ENCODE data around the gene CLEC4G. TPM values are rescaled to one million over a fixed set of nuclear protein-coding genes. Genes with fewer than 3 reads are reported as not detected.
"Not testable (repeated sequence)": the region's sequence is repeated elsewhere in the genome, so short reads cannot be mapped to it uniquely, and the experiment has no call there.

The CLEC4G gene
- total and polyA plus RNA-seq, 4 experiments from 2014 or later = not detected

- no peaks in the 10 kb centered on the region for H3K36me3 ChIP-seq (ENCODE audit: insufficient read depth, low read length)
- no peak overlapping the region for H3K4me3 ChIP-seq (ENCODE audit: low read length in 2 of 2)
- CTCF ChIA-PET (ENCODE audit: partially characterized antibody) = interaction anchor here (1.5 kb wide), 1 partner anchor 27 kb away, joined by 4 read pairs; no protein-coding TSS in a partner anchor
- Mint-ChIP-seq H3K9me3 (no peaks in the 10 kb centered on the region), H3K4me3 (no peak overlapping the region), H3K27me3 (no peaks in the 10 kb centered on the region), H3K27ac (no peak overlapping the region), H3K36me3 (no peaks in the 10 kb centered on the region), H3K4me1 (peaks cover 13 to 22% (median 15%) of the 10 kb centered on the region in 4 donors)
- H3K27me3 ChIP-seq (ENCODE audit: insufficient read depth, low read length) = no peaks in the 10 kb centered on the region
- intact Hi-C loops (cut with micrococcal nuclease) = no loop called here
- peaks cover 15% of the 10 kb centered on the region for H3K4me1 ChIP-seq (ENCODE audit: insufficient read depth, low read length)
- no peak for DNase-seq
- no peaks in the 10 kb centered on the region for H3K9me3 ChIP-seq (ENCODE audit: control insufficient read depth in 1 of 2, low read length in 2 of 2)
- no peak overlapping the region for H3K27ac ChIP-seq (ENCODE audit: low read depth, low read length)
- POLR2A ChIA-PET (ENCODE audit: partially characterized antibody) = interaction anchor here (0.8 kb wide), 1 partner anchor 65 kb away, joined by 3 read pairs; no protein-coding TSS in a partner anchor
These were observed 39.2 kb upstream of the CLEC4G start for GRCh38 chr19:7771072-7771471.

- CTCF ChIA-PET (ENCODE audit: partially characterized antibody) = interaction anchor here (0.5 to 1.8 kb wide), 2 partner anchors 8 to 89 kb away, joined by 3 to 5 read pairs; partner anchors contain the start of gene TRAPPC5
- Mint-ChIP-seq H3K4me1 (peaks cover 12 to 22% (median 15%) of the 10 kb centered on the region in 4 donors), H3K27ac (no peak overlapping the region), H3K27me3 (no peaks in the 10 kb centered on the region), H3K4me3 (no peak overlapping the region), H3K9me3 (no peaks in the 10 kb centered on the region), H3K36me3 (no peaks in the 10 kb centered on the region)
- no peaks in the 10 kb centered on the region for H3K27me3 ChIP-seq (ENCODE audit: insufficient read depth, low read length)
- no peaks in the 10 kb centered on the region for H3K9me3 ChIP-seq (ENCODE audit: control insufficient read depth in 1 of 2, low read length in 2 of 2)
- H3K36me3 ChIP-seq (ENCODE audit: insufficient read depth, low read length) = no peaks in the 10 kb centered on the region
- intact Hi-C loops (cut with micrococcal nuclease) = no loop called here
- no peak overlapping the region for H3K4me3 ChIP-seq (ENCODE audit: low read length in 2 of 2)
- no peak overlapping the region for H3K27ac ChIP-seq (ENCODE audit: low read depth, low read length)
- POLR2A ChIA-PET (ENCODE audit: partially characterized antibody) = no interaction called here
- DNase-seq = no peak
- H3K4me1 ChIP-seq (ENCODE audit: insufficient read depth, low read length) = peaks cover 15% of the 10 kb centered on the region
These were observed 37.3 kb upstream of the CLEC4G start for GRCh38 chr19:7769171-7769570.

GRCh38 chr19:7767487-7767886 is 35.6 kb upstream of the CLEC4G start:
- ChIA-PET CTCF (ENCODE audit: partially characterized antibody) (interaction anchor here (0.7 kb wide), 1 partner anchor 87 kb away, joined by 3 read pairs; the partner anchor contains the start of gene TRAPPC5), POLR2A (ENCODE audit: partially characterized antibody) (no interaction called here)
- H3K27me3 Mint-ChIP-seq = peaks cover 2 to 5% of the 10 kb centered on the region in 2 donors
- Histone ChIP-seq H3K36me3 (ENCODE audit: insufficient read depth, low read length) (no peaks in the 10 kb centered on the region), H3K27me3 (ENCODE audit: insufficient read depth, low read length) (no peaks in the 10 kb centered on the region), H3K4me3 (ENCODE audit: low read length in 2 of 2) (no peak overlapping the region), H3K27ac (ENCODE audit: low read depth, low read length) (no peak overlapping the region), H3K9me3 (ENCODE audit: control insufficient read depth in 1 of 2, low read length in 2 of 2) (no peaks in the 10 kb centered on the region), H3K4me1 (ENCODE audit: insufficient read depth, low read length) (peaks cover 5% of the 10 kb centered on the region)
- peaks cover 6 to 10% (median 7%) of the 10 kb centered on the region in 4 donors for H3K4me1 Mint-ChIP-seq
- no peaks in the 10 kb centered on the region for H3K9me3 Mint-ChIP-seq
- H3K36me3 Mint-ChIP-seq = no peaks in the 10 kb centered on the region
- H3K4me3 Mint-ChIP-seq = no peak overlapping the region
- no peak for DNase-seq
- H3K27ac Mint-ChIP-seq = no peak overlapping the region
- intact Hi-C loops (cut with micrococcal nuclease) = no loop called here

- peaks cover 2 to 7% of the 10 kb centered on the region in 2 donors for H3K27me3 Mint-ChIP-seq
- intact Hi-C loops (cut with micrococcal nuclease) = no loop called here
- H3K36me3 Mint-ChIP-seq = no peaks in the 10 kb centered on the region
- H3K27ac Mint-ChIP-seq = no peak overlapping the region
- no peaks in the 10 kb centered on the region for H3K4me1 ChIP-seq (ENCODE audit: insufficient read depth, low read length)
- CTCF ChIA-PET (ENCODE audit: partially characterized antibody) = no interaction called here
- H3K36me3 ChIP-seq (ENCODE audit: insufficient read depth, low read length) = no peaks in the 10 kb centered on the region
- H3K9me3 ChIP-seq (ENCODE audit: control insufficient read depth in 1 of 2, low read length in 2 of 2) = no peaks in the 10 kb centered on the region
- H3K4me3 Mint-ChIP-seq = no peak overlapping the region
- DNase-seq = no peak
- no peak overlapping the region for H3K27ac ChIP-seq (ENCODE audit: low read depth, low read length)
- H3K4me1 Mint-ChIP-seq = peaks cover 0 to 6% (median 0%) of the 10 kb centered on the region in 4 donors
- H3K9me3 Mint-ChIP-seq = peaks cover 0 to 2% (median 0%) of the 10 kb centered on the region in 8 donors
- POLR2A ChIA-PET (ENCODE audit: partially characterized antibody) = no interaction called here
- no peaks in the 10 kb centered on the region for H3K27me3 ChIP-seq (ENCODE audit: insufficient read depth, low read length)
- H3K4me3 ChIP-seq (ENCODE audit: low read length in 2 of 2) = no peak overlapping the region
These were observed 34.6 kb upstream of the CLEC4G start for GRCh38 chr19:7766535-7766934.

DNA sequence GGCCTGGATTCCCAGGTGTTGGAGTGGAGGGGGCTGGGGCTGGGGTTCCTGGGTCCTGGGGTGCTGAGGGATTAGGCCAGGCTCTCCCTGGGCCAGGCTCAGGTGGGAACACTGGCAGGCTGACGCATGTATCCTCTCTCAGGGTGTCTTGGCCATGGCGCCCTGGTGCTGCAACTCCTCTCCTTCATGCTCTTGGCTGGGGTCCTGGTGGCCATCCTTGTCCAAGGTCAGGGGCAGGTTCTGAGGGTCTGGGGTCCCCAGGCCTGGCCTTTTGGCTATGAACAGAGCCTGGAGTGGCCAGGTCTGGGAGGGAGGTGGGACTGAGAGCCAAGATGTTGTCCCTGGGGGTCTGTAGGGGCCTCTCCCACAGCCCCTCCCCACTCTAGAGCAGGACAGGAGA is 33.1 kb upstream of the CLEC4G start:
- H3K4me3 Mint-ChIP-seq; H3K36me3 ChIP-seq (ENCODE audit: insufficient read depth, low read length); H3K9me3 ChIP-seq (ENCODE audit: control insufficient read depth in 1 of 2, low read length in 2 of 2); CTCF ChIA-PET (ENCODE audit: partially characterized antibody); H3K27me3 ChIP-seq (ENCODE audit: insufficient read depth, low read length); intact Hi-C loops (cut with micrococcal nuclease); H3K27ac ChIP-seq (ENCODE audit: low read depth, low read length); H3K27me3 Mint-ChIP-seq; H3K4me1 ChIP-seq (ENCODE audit: insufficient read depth, low read length); DNase-seq; POLR2A ChIA-PET (ENCODE audit: partially characterized antibody); H3K4me1 Mint-ChIP-seq; H3K27ac Mint-ChIP-seq; H3K9me3 Mint-ChIP-seq; H3K4me3 ChIP-seq (ENCODE audit: low read length in 2 of 2); H3K36me3 Mint-ChIP-seq: not testable (repeated sequence)

- H3K4me3 Mint-ChIP-seq; H3K27me3 ChIP-seq (ENCODE audit: insufficient read depth, low read length); H3K9me3 ChIP-seq (ENCODE audit: control insufficient read depth in 1 of 2, low read length in 2 of 2); H3K27ac ChIP-seq (ENCODE audit: low read depth, low read length); DNase-seq; H3K27me3 Mint-ChIP-seq; H3K4me1 Mint-ChIP-seq; H3K27ac Mint-ChIP-seq; H3K36me3 Mint-ChIP-seq; H3K4me1 ChIP-seq (ENCODE audit: insufficient read depth, low read length); H3K4me3 ChIP-seq (ENCODE audit: low read length in 2 of 2); H3K9me3 Mint-ChIP-seq; POLR2A ChIA-PET (ENCODE audit: partially characterized antibody); H3K36me3 ChIP-seq (ENCODE audit: insufficient read depth, low read length); intact Hi-C loops (cut with micrococcal nuclease): not testable (repeated sequence)
- CTCF ChIA-PET (ENCODE audit: partially characterized antibody) = interaction anchor here (1.0 kb wide), 1 partner anchor 35 kb away, joined by 3 read pairs; no protein-coding TSS in a partner anchor
These were observed 32.2 kb upstream of the CLEC4G start for GRCh38 chr19:7764157-7764556.

DNA sequence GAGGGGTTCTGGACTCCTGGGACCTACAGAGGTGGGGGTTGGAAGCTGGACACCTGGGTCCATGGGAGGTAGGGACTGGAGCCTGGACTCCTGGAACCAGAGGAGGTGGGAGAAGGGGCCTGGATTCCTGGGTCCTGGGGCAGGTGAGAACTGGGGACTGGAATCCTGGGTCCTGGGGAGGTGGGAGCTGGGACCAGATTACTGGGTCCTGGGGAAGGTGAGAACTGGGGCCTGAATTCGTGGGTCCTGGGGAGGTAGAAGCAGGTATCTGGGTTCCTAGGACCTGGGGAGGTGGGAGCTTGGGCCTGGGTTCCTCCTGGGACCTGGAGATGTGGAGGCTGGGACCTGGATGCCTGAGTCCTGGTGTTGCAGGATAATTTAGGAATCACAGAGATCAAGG is 31.8 kb upstream of the CLEC4G start:
- Mint-ChIP-seq H3K9me3 (peaks cover 2 to 14% (median 12%) of the 10 kb centered on the region in 8 donors), H3K27ac (no peak overlapping the region), H3K4me3 (no peak overlapping the region), H3K36me3 (peaks cover 3 to 5% of the 10 kb centered on the region in 2 donors), H3K27me3 (peaks cover 2 to 9% of the 10 kb centered on the region in 2 donors), H3K4me1 (peaks cover 0 to 4% (median 0%) of the 10 kb centered on the region in 4 donors)
- no peak for DNase-seq
- intact Hi-C loops (cut with micrococcal nuclease) = no loop called here
- ChIA-PET POLR2A (ENCODE audit: partially characterized antibody) (no interaction called here), CTCF (ENCODE audit: partially characterized antibody) (interaction anchor here (1.0 kb wide), 1 partner anchor 36 kb away, joined by 3 read pairs; no protein-coding TSS in a partner anchor)
- no peaks in the 10 kb centered on the region for H3K27me3 ChIP-seq (ENCODE audit: insufficient read depth, low read length)
- H3K36me3 ChIP-seq (ENCODE audit: insufficient read depth, low read length) = no peaks in the 10 kb centered on the region
- H3K27ac ChIP-seq (ENCODE audit: low read depth, low read length) = no peak overlapping the region
- H3K4me1 ChIP-seq (ENCODE audit: insufficient read depth, low read length) = no peaks in the 10 kb centered on the region
- H3K4me3 ChIP-seq (ENCODE audit: low read length in 2 of 2) = no peak overlapping the region
- peaks cover 0 to 6% of the 10 kb centered on the region in 2 donors for H3K9me3 ChIP-seq (ENCODE audit: control insufficient read depth in 1 of 2, low read length in 2 of 2)

All from CD4-positive, alpha-beta memory T cell (primary cell).